DMS 273 (cell line): ENCODE data around the gene ELP6.
"Not testable (repeated sequence)": the region's sequence is repeated elsewhere in the genome, so short reads cannot be mapped to it uniquely, and the experiment has no call there.

Source experiments
- DNase-seq: peaks from one replicate; lab custom pipeline; 2025; ENCODE audit not compliant: unreplicated experiment; lab: John Stamatoyannopoulos, UW

The ELP6 gene

DNA sequence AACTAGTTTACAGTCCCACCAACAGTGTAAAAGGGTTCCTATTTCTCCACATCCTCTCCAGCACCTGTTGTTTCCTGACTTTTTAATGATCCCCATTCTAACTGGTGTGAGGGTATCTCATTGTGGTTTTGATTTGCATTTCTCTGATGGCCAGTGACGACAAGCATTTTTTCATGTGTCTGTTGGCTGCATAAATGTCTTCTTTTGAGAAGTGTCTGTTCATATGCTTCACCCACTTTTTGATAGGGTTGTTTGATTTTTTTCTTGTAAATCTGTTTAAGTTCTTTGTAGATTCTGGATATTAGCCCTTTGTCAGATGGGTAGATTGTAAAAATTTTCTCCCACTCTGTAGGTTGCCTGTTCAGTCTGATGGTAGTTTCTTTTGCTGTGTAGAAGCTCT is 45.2 kb downstream of the ELP6 start:
- not testable (repeated sequence) for DNase-seq

DNA sequence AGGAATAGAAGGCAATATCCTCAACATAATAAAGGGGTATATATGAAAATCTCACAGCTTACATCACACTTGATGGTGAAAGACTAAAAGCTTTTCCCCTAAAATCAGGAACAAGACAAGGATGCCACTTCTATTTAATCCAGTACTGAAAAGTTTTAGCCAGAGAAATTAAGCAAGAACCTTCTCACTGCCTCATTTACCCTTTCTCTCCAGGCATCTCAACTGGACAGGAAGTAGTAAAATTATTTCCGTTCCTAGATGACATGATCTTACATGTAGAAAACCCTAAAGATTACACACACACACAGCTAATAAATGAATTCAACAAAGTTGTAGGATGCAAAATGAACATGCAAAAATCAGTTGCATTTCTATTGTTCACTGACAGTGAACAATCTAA is 48.9 kb downstream of the ELP6 start:
- no peak for DNase-seq

DNA sequence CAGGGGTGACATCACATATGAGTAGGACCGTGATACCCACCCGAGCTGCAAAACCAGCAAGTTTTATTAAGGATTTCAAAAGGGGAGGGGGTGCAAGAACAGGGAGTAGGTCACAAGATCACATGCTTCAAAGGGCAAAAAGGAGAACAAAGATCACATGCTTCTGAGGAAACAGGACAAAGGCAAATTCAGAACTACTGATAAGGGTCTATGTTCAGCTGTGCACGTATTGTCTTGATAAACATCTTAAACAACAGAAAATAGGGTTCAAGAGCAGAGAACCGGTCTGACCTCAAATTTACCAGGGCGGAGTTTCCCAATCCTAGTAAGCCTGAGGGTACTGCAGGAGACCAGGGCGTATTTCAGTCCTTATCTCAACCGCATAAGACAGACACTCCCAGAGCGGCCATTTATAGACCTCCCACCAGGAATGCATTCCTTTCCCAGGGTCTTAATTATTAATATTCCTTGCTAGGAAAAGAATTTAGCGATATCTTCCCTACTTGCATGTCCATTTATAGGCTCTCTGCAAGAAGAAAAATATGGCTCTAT is 53.9 kb downstream of the ELP6 start:
- not testable (repeated sequence) for DNase-seq

DNA sequence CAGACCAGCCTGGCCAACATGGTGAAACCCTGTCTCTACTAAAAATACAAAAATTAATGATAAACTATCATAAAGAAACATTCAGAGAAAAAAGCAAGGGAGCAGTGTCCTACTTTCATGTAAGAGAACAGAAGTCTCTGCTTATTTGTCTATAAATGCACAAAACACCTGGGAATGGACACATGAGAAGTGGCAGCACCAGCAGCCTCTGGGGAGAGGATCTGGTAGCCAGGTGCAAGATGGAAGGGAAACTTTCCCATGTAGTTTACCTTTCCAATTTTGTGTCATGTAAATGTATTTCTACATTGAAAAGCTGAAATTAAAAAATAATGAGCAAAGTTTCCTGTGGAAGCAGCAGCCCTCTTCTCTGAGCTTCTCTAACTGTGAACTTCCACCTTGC is 56.5 kb downstream of the ELP6 start:
- no peak for DNase-seq

DNA sequence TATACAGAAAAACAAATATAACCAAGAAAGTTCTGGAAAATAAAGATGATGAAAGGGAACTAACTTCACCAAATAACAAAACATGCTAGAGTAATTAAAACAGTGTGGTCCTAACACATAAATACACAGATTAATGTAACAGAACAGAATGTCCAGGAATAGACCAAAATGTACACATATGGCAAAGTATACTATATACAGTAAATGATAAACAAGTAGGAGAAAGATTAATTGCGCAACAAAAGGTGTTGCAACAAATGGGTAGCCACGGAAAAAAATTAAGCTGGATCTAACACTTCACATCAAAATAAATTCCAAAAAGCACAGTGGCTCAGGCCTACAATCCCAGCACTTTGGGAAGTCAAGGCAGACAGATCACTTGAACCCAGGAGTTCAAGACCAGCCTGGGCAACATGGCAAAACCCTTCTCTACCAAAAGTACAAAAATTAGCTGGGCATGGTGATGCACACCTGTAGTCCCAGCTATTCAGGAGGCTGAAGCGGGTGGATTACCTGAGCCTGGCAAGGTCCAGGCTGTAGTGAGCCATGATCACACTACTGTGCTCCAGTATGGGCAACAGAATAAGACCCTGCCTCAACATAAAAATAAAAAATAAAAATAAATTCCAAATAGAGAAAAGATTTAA is 57.6 kb downstream of the ELP6 start:
- no peak for DNase-seq

DNA sequence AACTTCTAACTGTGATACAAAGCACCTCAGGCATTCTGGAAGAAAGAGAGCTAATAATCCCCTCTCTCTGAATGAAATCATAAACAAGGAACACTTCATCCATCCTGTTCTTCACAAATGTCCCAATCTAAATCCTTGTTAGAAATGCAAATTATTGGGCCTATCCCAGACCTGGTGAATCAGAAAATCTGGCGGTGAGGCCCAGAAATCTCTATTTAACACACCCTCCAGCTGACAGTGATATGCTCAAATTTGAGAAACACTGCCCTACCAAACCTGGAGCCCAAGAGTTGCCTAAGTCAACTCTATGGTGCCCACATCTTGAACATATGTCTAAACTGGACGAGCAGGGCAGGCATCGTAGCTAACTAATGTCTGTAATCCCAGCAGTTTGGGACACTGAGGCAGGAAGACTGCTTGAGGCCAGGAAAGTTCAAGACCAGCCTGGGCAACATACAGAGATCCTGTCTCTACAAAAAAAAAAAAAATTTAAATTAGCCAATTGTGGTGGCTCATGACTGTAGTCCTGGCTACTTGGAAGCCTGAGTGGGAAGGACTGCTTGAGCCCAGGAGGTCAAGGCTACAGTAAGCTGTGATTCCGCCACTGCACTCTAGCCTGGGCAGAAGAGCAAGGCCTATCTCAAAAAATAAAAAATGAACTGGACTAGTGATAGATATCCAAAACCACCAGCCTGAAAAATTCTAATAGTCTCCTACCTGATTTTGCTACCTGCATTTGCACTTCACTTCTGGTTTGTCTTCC is 60.9 kb downstream of the ELP6 start:
- DNase-seq = no peak
